ENCODE measurements around the gene TCL1B. TPM values are rescaled to one million over a fixed set of nuclear protein-coding genes. Genes with fewer than 3 reads are reported as not detected.

TCL1B gene
- total and polyA plus RNA-seq, 2 experiments from 2014 or later: 5.5 to 6.0 TPM

DNA sequence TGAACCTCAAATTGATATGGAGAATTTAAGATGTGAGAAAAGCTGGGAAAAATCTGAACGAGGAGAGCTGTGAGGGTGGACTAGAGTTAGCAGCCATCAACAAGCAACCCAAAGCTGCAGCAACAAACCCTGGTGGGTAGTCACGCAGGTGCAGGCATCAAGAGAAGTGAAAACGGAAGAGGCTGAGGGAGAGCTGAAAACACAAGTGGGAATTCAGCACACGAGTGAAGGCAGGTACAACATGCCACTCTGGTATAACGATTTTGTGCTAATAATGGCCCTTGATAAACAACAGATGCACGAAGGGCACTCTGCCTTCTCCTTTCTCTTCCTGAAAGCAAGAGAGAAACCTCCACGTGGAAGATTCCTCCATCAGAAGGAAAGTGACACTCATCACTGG, 11.5 kb downstream of the TCL1B start:
- no peaks in the 10 kb centered on the region; the same call in 1 of the 2 replicates for H3F3A ChIP-seq (replicated peaks; ENCODE audit: low read depth)
- H3K36me3 ChIP-seq (ENCODE audit: insufficient read depth): no peaks in the 10 kb centered on the region
- no peak overlapping the region for H3K4me3 Mint-ChIP-seq
- H3K9me2 ChIP-seq (ENCODE audit: insufficient read depth): no peaks in the 10 kb centered on the region
- H4K20me1 ChIP-seq (replicated peaks; ENCODE audit: insufficient read depth): no peaks in the 10 kb centered on the region; the same call in 1 of the 2 replicates
- no peak overlapping the region for H3K4me3 ChIP-seq
- ATAC-seq: no peak
- H3K27me3 ChIP-seq (ENCODE audit: insufficient read depth): peaks cover 71% of the 10 kb centered on the region
- H2AFZ ChIP-seq: no peak overlapping the region
- no peaks in the 10 kb centered on the region for H3K79me2 ChIP-seq (replicated peaks; ENCODE audit: insufficient read depth)
- no peak for DNase-seq (ENCODE audit: low spot score)
- H3K27ac ChIP-seq (ENCODE audit: low read depth): no peak overlapping the region
- no peaks in the 10 kb centered on the region for H3K36me3 Mint-ChIP-seq (ENCODE audit: low read depth)
- H3K27ac Mint-ChIP-seq: no peak overlapping the region
- H3K4me1 ChIP-seq (ENCODE audit: insufficient read depth): peaks cover 37% of the 10 kb centered on the region
- peaks cover 66% of the 10 kb centered on the region for H3K27me3 Mint-ChIP-seq (ENCODE audit: insufficient read depth, low read depth, poor library complexity)
- no peak overlapping the region for H3K4me2 ChIP-seq
- no peak for TF ChIP-seq JUNB (IDR thresholded peaks at IDR 0.05; ENCODE audit: unreplicated experiment)
- TF ChIP-seq NANOG (IDR thresholded peaks at IDR 0.05; ENCODE audit: borderline replicate concordance): no peak
- TF ChIP-seq STAT1 (IDR thresholded peaks at IDR 0.05; ENCODE audit: unreplicated experiment): no peak
- TF ChIP-seq, protein P1, sequence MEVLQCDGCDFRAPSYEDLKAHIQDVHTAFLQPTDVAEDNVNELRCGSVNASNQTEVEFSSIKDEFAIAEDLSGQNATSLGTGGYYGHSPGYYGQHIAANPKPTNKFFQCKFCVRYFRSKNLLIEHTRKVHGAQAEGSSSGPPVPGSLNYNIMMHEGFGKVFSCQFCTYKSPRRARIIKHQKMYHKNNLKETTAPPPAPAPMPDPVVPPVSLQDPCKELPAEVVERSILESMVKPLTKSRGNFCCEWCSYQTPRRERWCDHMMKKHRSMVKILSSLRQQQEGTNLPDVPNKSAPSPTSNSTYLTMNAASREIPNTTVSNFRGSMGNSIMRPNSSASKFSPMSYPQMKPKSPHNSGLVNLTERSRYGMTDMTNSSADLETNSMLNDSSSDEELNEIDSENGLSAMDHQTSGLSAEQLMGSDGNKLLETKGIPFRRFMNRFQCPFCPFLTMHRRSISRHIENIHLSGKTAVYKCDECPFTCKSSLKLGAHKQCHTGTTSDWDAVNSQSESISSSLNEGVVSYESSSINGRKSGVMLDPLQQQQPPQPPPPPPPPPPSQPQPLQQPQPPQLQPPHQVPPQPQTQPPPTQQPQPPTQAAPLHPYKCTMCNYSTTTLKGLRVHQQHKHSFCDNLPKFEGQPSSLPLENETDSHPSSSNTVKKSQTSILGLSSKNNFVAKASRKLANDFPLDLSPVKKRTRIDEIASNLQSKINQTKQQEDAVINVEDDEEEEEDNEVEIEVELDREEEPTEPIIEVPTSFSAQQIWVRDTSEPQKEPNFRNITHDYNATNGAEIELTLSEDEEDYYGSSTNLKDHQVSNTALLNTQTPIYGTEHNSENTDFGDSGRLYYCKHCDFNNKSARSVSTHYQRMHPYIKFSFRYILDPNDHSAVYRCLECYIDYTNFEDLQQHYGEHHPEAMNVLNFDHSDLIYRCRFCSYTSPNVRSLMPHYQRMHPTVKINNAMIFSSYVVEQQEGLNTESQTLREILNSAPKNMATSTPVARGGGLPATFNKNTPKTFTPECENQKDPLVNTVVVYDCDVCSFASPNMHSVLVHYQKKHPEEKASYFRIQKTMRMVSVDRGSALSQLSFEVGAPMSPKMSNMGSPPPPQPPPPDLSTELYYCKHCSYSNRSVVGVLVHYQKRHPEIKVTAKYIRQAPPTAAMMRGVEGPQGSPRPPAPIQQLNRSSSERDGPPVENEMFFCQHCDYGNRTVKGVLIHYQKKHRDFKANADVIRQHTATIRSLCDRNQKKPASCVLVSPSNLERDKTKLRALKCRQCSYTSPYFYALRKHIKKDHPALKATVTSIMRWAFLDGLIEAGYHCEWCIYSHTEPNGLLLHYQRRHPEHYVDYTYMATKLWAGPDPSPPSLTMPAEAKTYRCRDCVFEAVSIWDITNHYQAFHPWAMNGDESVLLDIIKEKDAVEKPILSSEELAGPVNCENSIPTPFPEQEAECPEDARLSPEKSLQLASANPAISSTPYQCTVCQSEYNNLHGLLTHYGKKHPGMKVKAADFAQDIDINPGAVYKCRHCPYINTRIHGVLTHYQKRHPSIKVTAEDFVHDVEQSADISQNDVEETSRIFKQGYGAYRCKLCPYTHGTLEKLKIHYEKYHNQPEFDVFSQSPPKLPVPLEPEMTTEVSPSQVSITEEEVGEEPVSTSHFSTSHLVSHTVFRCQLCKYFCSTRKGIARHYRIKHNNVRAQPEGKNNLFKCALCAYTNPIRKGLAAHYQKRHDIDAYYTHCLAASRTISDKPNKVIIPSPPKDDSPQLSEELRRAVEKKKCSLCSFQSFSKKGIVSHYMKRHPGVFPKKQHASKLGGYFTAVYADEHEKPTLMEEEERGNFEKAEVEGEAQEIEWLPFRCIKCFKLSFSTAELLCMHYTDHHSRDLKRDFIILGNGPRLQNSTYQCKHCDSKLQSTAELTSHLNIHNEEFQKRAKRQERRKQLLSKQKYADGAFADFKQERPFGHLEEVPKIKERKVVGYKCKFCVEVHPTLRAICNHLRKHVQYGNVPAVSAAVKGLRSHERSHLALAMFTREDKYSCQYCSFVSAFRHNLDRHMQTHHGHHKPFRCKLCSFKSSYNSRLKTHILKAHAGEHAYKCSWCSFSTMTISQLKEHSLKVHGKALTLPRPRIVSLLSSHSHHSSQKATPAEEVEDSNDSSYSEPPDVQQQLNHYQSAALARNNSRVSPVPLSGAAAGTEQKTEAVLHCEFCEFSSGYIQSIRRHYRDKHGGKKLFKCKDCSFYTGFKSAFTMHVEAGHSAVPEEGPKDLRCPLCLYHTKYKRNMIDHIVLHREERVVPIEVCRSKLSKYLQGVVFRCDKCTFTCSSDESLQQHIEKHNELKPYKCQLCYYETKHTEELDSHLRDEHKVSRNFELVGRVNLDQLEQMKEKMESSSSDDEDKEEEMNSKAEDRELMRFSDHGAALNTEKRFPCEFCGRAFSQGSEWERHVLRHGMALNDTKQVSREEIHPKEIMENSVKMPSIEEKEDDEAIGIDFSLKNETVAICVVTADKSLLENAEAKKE (CRISPR knock-in tag; IDR thresholded peaks at IDR 0.05): no peak
- peaks cover 31% of the 10 kb centered on the region for H3K4me1 Mint-ChIP-seq
- no peaks in the 10 kb centered on the region for H3K9me3 Mint-ChIP-seq

DNA sequence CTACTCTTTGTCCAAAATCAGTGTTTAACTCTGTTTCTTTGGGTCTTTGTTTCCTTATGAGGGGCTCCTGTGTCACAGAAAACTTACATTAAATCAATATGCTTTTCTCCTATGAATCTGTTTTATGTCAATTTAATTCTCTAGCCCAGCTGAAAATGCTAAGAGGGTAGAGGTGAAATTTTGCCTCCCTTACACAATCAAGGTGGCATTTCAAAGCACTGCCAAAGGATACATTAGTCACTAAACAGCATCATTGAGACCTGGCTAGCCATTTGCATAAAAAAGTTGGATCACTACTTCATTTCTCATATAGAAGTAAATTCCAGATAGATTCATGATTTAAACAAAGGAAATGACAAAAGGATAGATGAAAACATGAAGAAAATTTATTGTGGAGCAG, 12.1 kb downstream of the TCL1B start:
- no peak overlapping the region for H3K4me3 ChIP-seq
- H3K27ac ChIP-seq (ENCODE audit: low read depth): no peak overlapping the region
- no peak overlapping the region for H3K27ac Mint-ChIP-seq
- H4K20me1 ChIP-seq (replicated peaks; ENCODE audit: insufficient read depth): no peaks in the 10 kb centered on the region; the same call in 1 of the 2 replicates
- ATAC-seq (no peak), DNase-seq (ENCODE audit: low spot score) (no peak)
- peaks cover 76% of the 10 kb centered on the region for H3K27me3 ChIP-seq (ENCODE audit: insufficient read depth)
- H3K4me2 ChIP-seq: no peak overlapping the region
- no peaks in the 10 kb centered on the region for H3K36me3 Mint-ChIP-seq (ENCODE audit: low read depth)
- H3K4me1 Mint-ChIP-seq: peaks cover 28% of the 10 kb centered on the region
- no peaks in the 10 kb centered on the region for H3K79me2 ChIP-seq (replicated peaks; ENCODE audit: insufficient read depth)
- no peak overlapping the region for H2AFZ ChIP-seq
- H3K27me3 Mint-ChIP-seq (ENCODE audit: insufficient read depth, low read depth, poor library complexity): peaks cover 69% of the 10 kb centered on the region
- no peaks in the 10 kb centered on the region; the same call in 1 of the 2 replicates for H3F3A ChIP-seq (replicated peaks; ENCODE audit: low read depth)
- H3K36me3 ChIP-seq (ENCODE audit: insufficient read depth): no peaks in the 10 kb centered on the region
- peaks cover 37% of the 10 kb centered on the region for H3K4me1 ChIP-seq (ENCODE audit: insufficient read depth)
- H3K4me3 Mint-ChIP-seq: no peak overlapping the region
- H3K9me3 Mint-ChIP-seq: no peaks in the 10 kb centered on the region
- H3K9me2 ChIP-seq (ENCODE audit: insufficient read depth): no peaks in the 10 kb centered on the region
- TF ChIP-seq, protein P2, sequence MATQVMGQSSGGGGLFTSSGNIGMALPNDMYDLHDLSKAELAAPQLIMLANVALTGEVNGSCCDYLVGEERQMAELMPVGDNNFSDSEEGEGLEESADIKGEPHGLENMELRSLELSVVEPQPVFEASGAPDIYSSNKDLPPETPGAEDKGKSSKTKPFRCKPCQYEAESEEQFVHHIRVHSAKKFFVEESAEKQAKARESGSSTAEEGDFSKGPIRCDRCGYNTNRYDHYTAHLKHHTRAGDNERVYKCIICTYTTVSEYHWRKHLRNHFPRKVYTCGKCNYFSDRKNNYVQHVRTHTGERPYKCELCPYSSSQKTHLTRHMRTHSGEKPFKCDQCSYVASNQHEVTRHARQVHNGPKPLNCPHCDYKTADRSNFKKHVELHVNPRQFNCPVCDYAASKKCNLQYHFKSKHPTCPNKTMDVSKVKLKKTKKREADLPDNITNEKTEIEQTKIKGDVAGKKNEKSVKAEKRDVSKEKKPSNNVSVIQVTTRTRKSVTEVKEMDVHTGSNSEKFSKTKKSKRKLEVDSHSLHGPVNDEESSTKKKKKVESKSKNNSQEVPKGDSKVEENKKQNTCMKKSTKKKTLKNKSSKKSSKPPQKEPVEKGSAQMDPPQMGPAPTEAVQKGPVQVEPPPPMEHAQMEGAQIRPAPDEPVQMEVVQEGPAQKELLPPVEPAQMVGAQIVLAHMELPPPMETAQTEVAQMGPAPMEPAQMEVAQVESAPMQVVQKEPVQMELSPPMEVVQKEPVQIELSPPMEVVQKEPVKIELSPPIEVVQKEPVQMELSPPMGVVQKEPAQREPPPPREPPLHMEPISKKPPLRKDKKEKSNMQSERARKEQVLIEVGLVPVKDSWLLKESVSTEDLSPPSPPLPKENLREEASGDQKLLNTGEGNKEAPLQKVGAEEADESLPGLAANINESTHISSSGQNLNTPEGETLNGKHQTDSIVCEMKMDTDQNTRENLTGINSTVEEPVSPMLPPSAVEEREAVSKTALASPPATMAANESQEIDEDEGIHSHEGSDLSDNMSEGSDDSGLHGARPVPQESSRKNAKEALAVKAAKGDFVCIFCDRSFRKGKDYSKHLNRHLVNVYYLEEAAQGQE (IDR thresholded peaks at IDR 0.05; ENCODE audit: unreplicated experiment): no peak
- TF ChIP-seq EZH2phosphoT487 (IDR thresholded peaks at IDR 0.05; ENCODE audit: unreplicated experiment): no peak
- TF ChIP-seq EZH2 (IDR thresholded peaks at IDR 0.05; ENCODE audit: low read depth, unreplicated experiment): no peak
- no peak for TF ChIP-seq STAT1 (IDR thresholded peaks at IDR 0.05; ENCODE audit: unreplicated experiment)
- TF ChIP-seq POLR2AphosphoS5 (IDR thresholded peaks at IDR 0.05; ENCODE audit: low read depth): no peak
- no peak for TF ChIP-seq ZNF331 (CRISPR knock-in tag; IDR thresholded peaks at IDR 0.05; ENCODE audit: low read depth)
- TF ChIP-seq NANOG (IDR thresholded peaks at IDR 0.05; ENCODE audit: borderline replicate concordance): no peak
- no peak for TF ChIP-seq JUNB (IDR thresholded peaks at IDR 0.05; ENCODE audit: unreplicated experiment)
- TF ChIP-seq, protein P3, sequence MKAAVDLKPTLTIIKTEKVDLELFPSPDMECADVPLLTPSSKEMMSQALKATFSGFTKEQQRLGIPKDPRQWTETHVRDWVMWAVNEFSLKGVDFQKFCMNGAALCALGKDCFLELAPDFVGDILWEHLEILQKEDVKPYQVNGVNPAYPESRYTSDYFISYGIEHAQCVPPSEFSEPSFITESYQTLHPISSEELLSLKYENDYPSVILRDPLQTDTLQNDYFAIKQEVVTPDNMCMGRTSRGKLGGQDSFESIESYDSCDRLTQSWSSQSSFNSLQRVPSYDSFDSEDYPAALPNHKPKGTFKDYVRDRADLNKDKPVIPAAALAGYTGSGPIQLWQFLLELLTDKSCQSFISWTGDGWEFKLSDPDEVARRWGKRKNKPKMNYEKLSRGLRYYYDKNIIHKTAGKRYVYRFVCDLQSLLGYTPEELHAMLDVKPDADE (IDR thresholded peaks at IDR 0.05): no peak
- no peak for TF ChIP-seq CREB1 (CRISPR knock-in tag; IDR thresholded peaks at IDR 0.05; ENCODE audit: low read depth)
